ENCODE measurements around the gene PKNOX2. TPM values are rescaled to one million over a fixed set of nuclear protein-coding genes. Genes with fewer than 3 reads are reported as not detected.

Gene PKNOX2
- total RNA-seq, 1 experiment from 2014 or later = 15.3 TPM

DNA sequence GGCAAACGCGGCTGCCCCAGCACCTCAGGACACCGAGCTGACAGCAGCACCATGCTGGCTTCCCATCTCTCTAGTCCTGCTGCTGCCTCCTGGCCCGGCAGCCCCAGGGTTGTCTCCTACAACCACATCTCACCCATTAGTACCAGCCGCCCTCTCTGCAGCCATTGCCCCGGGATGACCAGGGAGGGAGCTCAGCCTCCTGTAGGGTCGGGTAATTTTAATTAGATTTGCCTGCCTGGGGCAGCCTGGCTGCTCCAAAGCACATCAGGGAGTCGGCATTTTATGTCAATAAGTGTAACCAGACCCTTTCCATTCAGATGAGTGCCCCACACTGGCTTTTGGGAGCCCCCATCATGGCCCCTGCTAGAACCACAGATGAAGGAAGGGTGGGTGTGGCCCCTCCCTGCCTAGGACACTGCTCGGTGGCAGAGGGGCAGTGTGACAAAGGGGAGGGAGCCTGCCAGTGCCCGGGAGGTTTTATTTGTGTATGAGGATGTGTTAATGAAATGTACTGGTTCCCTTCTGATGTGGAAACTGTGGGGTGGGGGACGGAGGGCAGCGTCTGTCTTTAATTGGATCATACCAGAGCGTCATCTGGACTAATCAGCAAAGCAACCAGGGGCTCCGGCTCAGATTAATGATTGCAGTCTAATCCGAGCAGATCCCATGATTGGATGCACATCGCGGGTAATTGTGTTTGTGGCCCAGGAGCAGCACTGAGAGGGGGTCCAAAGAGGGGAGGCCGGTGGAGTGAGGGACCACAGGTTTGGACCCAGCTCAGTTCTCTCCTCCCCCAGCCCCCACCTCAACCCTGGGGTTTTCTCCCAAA is 206.2 kb downstream of the PKNOX2 start:
- Histone ChIP-seq H3K4me3 (no peak overlapping the region), H3K27me3 (no peaks in the 10 kb centered on the region), H3K9me3 (no peaks in the 10 kb centered on the region), H3K36me3 (peaks cover 20% of the 10 kb centered on the region)
- no peak for DNase-seq

GRCh38 chr11:125371431-125371935 is 206.9 kb downstream of the PKNOX2 start:
- DNase-seq = no peak
- H3K27me3 ChIP-seq = no peaks in the 10 kb centered on the region

GRCh38 chr11:125372088-125372487 is 207.5 kb downstream of the PKNOX2 start:
- Histone ChIP-seq H3K9me3 (no peaks in the 10 kb centered on the region), H3K27me3 (no peaks in the 10 kb centered on the region)

More at GRCh38 chr11:125371431-125371935, 206.9 kb downstream of the PKNOX2 start:
- no peak overlapping the region for H3K4me3 ChIP-seq
- no peaks in the 10 kb centered on the region for H3K9me3 ChIP-seq
- H3K36me3 ChIP-seq = peaks cover 21% of the 10 kb centered on the region

GRCh38 chr11:125372911-125373310 is 208.4 kb downstream of the PKNOX2 start:
- Histone ChIP-seq H3K4me3 (no peak overlapping the region), H3K27me3 (no peaks in the 10 kb centered on the region), H3K36me3 (peaks cover 16% of the 10 kb centered on the region), H3K9me3 (no peaks in the 10 kb centered on the region)
- no peak for DNase-seq

More at GRCh38 chr11:125372088-125372487, 207.5 kb downstream of the PKNOX2 start:
- DNase-seq = no peak
- no peak overlapping the region for H3K4me3 ChIP-seq
- H3K36me3 ChIP-seq = peaks cover 16% of the 10 kb centered on the region

GRCh38 chr11:125373426-125374391 is 209.2 kb downstream of the PKNOX2 start:
- no peaks in the 10 kb centered on the region for H3K27me3 ChIP-seq
- H3K9me3 ChIP-seq = no peaks in the 10 kb centered on the region
- no peak overlapping the region for H3K4me3 ChIP-seq
- DNase-seq = peak; percentile 87
- peaks cover 10% of the 10 kb centered on the region for H3K36me3 ChIP-seq

DNA sequence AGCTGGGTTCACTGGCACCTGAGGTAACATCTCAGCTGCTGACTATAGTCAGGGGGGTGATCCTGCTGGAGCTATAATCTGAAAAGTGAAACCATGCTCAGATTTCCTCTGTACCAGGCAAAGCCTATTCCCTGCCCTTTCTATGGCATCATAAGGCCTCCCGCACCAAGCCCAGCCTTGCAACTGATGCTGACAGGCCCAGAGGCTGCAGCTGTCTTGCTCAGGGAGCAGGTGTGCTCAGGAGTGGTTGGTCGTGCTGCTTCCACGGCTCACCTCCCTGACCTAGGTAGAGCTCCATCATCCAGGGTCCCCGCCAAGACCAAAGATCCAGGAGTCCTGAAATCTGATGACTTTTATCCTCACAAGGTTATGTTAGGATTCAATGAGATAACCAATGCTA is 209.8 kb downstream of the PKNOX2 start:
- Histone ChIP-seq H3K36me3 (peaks cover 5% of the 10 kb centered on the region), H3K4me3 (no peak overlapping the region), H3K27me3 (no peaks in the 10 kb centered on the region), H3K9me3 (no peaks in the 10 kb centered on the region)
- no peak for DNase-seq

GRCh38 chr11:125375146-125375545 is 210.6 kb downstream of the PKNOX2 start:
- peak; percentile 69 for DNase-seq
- Histone ChIP-seq H3K4me3 (no peak overlapping the region), H3K9me3 (no peaks in the 10 kb centered on the region), H3K36me3 (peaks cover 3% of the 10 kb centered on the region), H3K27me3 (no peaks in the 10 kb centered on the region)

- Histone ChIP-seq H3K36me3 (peaks cover 3% of the 10 kb centered on the region), H3K27me3 (no peaks in the 10 kb centered on the region), H3K9me3 (no peaks in the 10 kb centered on the region), H3K4me3 (no peak overlapping the region)
- peak; percentile 28 for DNase-seq
Measured at GRCh38 chr11:125376117-125376516, 211.6 kb downstream of the PKNOX2 start.

GRCh38 chr11:125376856-125377255 is 212.3 kb downstream of the PKNOX2 start:
- DNase-seq = peak; percentile 63
- Histone ChIP-seq H3K9me3 (no peaks in the 10 kb centered on the region), H3K27me3 (no peaks in the 10 kb centered on the region), H3K4me3 (no peak overlapping the region), H3K36me3 (peaks cover 3% of the 10 kb centered on the region)

- Histone ChIP-seq H3K9me3 (no peaks in the 10 kb centered on the region), H3K27me3 (no peaks in the 10 kb centered on the region), H3K36me3 (peaks cover 3% of the 10 kb centered on the region; the same call in 1 of the 2 replicates), H3K4me3 (no peak overlapping the region)
- DNase-seq = no peak
Measured at GRCh38 chr11:125378083-125378482, 213.5 kb downstream of the PKNOX2 start.

GRCh38 chr11:125378571-125378970 is 214.0 kb downstream of the PKNOX2 start:
- H3K27me3 ChIP-seq = no peaks in the 10 kb centered on the region
- H3K4me3 ChIP-seq = no peak overlapping the region
- no peaks in the 10 kb centered on the region for H3K9me3 ChIP-seq
- peaks cover 3% of the 10 kb centered on the region; the same call in 1 of the 2 replicates for H3K36me3 ChIP-seq
- DNase-seq = no peak

- Histone ChIP-seq H3K27me3 (no peaks in the 10 kb centered on the region), H3K36me3 (peaks cover 3% of the 10 kb centered on the region; the same call in 1 of the 2 replicates), H3K9me3 (no peaks in the 10 kb centered on the region), H3K4me3 (no peak overlapping the region)
- no peak for DNase-seq
Measured at GRCh38 chr11:125379565-125379964, 215.0 kb downstream of the PKNOX2 start.

DNA sequence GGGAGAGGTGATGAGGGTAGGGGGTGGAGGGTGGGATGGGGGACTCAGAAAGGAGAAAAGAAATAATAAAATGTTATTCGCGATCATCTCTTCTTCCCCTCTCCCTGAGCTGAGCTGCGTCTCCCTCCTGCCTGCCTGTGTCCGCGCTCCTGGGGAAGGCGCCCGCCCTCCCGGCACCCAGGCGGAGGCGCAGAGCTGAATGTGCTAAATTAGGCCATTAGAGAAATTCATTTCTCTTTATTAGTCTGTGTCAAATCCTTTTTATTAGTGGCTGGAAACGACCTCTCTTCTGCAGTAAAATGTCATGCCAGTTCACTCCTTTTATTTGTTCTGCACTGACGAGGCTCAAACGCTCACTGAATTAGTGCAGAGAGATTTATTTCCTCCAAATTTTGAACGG is 215.4 kb downstream of the PKNOX2 start:
- no peak for DNase-seq
- no peaks in the 10 kb centered on the region for H3K9me3 ChIP-seq
- peaks cover 3% of the 10 kb centered on the region for H3K36me3 ChIP-seq
- no peak overlapping the region for H3K4me3 ChIP-seq
- H3K27me3 ChIP-seq = no peaks in the 10 kb centered on the region

DNA sequence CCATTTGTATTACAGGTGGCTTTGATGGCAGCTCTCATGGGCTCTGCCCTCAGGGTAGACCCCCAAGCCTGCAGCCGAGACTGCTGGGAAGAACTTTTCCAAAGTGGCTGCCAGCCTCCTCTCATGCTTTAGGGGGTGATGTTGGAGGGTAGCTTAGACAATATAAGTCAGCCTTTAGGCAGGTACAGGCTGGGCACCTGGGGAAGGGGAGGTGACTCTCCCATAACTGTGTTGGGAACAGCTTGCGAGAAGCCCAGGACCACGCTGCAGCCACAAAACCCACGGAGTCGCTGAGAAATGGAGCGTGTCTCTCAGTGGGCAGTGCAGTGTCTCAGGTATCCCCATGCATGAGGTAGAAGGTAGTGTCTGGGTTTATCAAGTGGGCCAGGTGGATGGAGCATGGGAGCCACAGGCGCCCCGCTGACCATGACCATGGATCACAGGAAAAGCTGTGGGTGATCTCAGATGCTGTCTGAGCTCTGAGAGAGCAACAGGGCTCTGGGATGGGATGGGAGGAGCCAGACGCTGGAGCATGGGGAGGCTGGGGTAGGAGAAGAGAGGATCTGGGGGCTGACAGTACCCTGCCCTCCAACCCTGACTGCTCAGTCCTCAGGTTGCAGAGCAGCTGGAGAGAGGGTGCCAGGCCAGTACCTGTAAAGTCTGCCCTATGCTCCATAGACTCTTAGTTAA is 216.3 kb downstream of the PKNOX2 start:
- Histone ChIP-seq H3K4me3 (no peak overlapping the region), H3K27me3 (no peaks in the 10 kb centered on the region), H3K36me3 (peaks cover 2% of the 10 kb centered on the region; the same call in 1 of the 2 replicates), H3K9me3 (no peaks in the 10 kb centered on the region)
- DNase-seq = no peak

- Histone ChIP-seq H3K4me3 (no peak overlapping the region), H3K27me3 (no peaks in the 10 kb centered on the region), H3K36me3 (peaks cover 2% of the 10 kb centered on the region; the same call in 1 of the 2 replicates), H3K9me3 (no peaks in the 10 kb centered on the region)
- no peak for DNase-seq
Measured at GRCh38 chr11:125381499-125382044, 217.0 kb downstream of the PKNOX2 start.

GRCh38 chr11:125382314-125382791 is 217.8 kb downstream of the PKNOX2 start:
- H3K4me3 ChIP-seq = no peak overlapping the region
- H3K27me3 ChIP-seq = no peaks in the 10 kb centered on the region
- no peaks in the 10 kb centered on the region for H3K9me3 ChIP-seq
- H3K36me3 ChIP-seq = peaks cover 2% of the 10 kb centered on the region; the same call in 1 of the 2 replicates
- no peak for DNase-seq
